Measurements from ENCODE around the gene DGKZ.
"Not testable (repeated sequence)": the region's sequence is repeated elsewhere in the genome, so short reads cannot be mapped to it uniquely, and the experiment has no call there.

Gene DGKZ, protein sequence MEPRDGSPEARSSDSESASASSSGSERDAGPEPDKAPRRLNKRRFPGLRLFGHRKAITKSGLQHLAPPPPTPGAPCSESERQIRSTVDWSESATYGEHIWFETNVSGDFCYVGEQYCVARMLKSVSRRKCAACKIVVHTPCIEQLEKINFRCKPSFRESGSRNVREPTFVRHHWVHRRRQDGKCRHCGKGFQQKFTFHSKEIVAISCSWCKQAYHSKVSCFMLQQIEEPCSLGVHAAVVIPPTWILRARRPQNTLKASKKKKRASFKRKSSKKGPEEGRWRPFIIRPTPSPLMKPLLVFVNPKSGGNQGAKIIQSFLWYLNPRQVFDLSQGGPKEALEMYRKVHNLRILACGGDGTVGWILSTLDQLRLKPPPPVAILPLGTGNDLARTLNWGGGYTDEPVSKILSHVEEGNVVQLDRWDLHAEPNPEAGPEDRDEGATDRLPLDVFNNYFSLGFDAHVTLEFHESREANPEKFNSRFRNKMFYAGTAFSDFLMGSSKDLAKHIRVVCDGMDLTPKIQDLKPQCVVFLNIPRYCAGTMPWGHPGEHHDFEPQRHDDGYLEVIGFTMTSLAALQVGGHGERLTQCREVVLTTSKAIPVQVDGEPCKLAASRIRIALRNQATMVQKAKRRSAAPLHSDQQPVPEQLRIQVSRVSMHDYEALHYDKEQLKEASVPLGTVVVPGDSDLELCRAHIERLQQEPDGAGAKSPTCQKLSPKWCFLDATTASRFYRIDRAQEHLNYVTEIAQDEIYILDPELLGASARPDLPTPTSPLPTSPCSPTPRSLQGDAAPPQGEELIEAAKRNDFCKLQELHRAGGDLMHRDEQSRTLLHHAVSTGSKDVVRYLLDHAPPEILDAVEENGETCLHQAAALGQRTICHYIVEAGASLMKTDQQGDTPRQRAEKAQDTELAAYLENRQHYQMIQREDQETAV

DNA sequence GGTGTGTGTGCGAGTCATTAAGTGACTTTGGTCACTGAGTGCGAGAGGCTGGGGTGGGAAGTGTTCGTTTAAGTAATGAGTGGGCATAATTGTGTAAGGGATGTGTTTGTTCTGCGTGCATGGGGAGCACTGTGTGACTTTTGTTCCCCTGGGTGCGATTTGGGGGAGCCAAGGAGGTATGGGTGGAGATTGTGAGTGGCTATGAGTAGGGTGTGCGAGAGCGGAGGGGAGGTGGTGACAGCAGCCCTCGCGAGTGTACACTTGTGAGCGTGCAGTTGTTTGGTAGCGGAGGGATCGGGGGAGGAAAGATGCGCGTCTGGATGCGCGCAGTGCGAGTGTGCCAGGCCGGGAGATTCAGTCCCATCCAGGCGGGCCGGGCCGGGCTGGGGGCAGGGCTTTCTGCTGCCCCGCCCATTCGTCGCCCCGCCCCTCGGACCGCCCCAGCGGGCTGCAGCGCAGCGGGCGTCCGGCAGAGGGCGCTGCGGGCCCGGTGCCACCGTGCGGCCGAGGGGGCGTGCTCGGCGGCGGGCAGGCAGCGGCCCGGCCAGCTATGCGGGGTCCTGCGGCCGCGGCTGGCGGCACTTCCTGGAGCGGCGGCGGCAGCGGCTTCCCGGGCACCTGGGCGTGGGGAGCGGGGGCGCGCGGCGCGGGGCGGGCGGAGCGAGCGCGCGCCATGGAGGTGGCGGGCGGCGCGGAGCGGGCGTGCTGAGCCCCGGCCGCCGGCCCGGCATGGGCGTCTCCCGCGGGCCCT lies at the start of gene DGKZ:
TSS of gene DGKZ (plus strand) at position 578 of the 751 bp plus-strand sequence. CDS start 197 bp downstream, outside the sequence.
- DNase-seq: peak; percentile 84

DNA sequence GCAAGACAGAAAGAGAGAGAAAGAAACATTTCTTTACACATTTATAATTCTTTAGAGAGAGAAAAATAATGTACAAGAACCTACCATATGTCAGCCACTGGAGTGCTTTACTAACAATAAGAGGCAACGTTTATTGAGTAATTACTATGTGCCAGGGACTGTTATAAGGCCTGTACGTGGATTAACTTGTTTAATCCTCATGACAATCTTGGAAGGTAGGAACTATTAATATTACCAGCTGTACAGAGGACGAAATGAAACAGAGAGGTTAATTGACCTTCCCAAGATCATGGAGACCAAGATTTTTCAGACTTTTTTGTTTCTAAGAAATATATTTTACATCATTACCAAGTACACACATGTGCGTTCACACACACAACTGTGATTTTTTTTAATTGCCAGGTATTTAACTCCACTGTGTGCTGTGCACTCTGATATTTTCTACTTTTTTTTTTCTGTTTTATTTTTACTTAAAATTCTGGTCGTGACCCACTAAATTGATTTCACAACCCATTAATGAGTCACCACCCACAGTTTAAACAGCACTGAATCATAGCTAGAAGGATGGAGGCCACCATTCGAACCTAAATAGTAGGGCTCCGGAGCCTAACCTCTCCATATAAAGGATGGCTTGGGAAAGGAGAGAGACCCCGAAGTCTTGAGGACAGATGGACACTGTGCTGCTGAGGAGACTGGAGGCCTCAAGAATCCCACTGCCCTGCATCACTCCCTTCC lies 48.4 kb upstream of the DGKZ start:
- DNase-seq: no peak

DNA sequence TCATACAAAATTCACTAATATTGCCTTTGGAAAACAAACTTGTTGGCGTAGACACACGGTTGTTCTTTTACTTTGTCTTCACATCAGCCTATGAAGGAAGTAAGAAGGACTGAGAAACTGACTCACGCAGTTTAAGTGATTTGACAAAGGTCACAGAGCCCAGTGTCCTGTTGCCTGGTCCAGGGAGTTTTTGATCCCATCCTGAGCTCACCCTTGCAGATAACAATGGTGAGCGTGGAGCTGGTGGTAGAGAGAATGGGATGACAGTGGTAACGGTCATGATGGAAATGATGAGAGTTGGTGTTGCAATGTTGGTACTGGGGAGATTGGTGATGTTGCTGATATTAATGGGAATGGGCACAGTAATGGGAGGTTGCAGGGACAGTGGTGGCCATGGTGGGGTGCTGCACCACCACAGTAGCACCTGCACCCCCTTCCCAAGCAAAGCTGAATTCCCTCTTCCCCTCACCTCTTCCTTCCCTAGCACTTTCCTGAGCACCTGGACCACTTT lies 47.8 kb upstream of the DGKZ start:
- no peak for DNase-seq

DNA sequence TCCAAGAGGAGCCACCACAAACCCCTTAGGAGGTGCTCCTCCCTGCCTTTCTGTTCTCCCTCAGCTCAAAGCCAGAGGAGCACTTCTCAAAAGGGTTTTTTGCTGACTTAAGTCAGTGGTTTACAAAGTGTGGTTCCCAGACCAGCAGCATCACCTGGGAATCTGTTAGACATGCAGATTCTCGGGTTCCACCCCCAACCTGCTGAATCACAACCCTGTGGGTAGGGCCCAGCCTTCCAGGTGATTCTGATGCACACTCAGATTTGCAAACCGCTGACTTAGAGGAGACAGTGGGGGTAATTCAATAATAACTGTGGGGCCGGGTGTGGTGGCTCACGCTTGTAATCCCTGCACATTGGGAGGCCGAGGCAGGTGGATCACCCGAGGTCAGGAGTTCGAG lies 47.0 kb upstream of the DGKZ start:
- DNase-seq: peak; percentile 66

DNA sequence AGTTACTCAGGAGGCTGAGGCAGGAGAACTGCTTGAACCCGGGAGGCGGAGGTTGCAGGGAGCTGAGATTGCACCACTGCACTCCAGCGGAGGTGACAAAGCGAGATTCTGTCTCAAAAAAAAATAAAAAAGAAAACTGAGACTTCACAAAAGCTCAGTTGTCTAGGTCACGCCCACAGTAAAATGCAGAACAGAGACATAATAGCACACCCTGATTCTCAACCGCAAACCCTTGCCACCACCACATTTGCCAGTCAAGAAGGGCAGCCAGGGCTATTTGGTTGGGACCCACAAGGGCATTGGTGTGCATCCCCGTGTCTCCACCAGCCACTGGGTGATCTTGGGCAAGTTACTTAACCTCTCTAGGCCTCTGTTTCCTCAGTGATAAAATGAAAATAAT lies 44.4 kb upstream of the DGKZ start:
- DNase-seq: peak; percentile 76

DNA sequence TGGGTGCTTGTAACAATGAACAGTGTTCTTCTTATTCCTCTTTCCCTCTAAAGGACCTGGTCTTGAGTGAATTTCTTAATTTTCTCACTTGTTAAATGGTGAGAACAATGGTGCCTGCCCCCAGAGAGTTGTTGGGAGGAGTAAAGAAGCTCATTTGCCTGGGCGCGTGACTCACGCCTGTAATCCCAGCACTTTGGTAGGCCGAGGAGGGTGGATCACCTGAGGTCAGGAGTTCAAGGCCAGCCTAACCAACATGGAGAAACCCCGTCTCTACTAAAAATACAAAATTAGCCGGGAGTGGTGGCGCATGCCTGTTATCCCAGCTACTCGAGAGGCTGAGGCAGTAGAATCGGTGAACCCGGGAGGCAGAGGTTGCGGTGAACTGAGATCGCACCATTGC lies 43.2 kb upstream of the DGKZ start:
- not testable (repeated sequence) for DNase-seq

DNA sequence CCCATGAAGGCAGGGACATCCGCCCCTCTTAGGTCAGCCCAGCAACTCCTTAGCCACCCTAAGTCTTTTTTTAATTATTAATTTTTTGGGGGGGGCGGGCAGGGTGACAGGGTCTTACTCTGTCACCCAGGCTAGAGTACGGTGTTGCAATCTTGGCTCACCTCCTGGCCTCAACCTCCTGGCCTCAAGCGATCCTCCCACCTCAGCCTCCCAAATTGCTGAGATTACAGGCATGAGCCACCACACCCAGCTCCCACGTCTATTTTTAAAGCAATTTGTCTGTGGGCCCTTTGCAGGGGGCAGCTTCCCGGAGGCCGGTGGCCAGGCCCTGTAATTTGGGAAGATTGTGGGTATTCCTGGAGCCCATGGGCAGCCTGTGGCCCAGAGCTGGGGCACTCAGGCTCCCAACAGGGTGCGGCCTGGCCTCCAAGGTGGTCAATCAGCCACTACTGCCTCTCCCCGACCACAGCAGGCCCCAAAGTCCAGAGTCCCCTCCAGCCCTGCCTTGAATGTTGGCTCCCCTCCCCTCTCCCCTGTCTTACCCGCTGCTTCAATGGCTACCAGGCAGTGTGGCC lies 42.6 kb upstream of the DGKZ start:
- no peak for DNase-seq

DNA sequence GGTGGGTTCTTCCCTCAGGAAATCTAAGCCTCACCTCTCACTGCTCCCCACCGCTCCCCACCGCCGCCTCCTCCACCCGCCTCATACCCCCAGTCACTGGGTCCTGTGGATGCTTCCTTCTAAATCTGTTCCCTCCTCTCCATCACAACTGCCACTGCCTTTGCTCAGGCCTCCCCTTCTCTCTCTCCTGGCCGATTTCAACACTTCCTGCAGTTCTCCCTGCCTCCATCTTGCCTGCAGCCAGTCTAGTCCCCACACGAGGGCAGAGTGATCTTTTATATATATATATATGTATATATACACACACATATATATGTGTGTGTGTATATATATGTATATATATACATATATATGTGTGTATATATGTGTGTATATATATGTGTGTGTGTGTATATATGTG lies 42.0 kb upstream of the DGKZ start:
- DNase-seq: no peak

DNA sequence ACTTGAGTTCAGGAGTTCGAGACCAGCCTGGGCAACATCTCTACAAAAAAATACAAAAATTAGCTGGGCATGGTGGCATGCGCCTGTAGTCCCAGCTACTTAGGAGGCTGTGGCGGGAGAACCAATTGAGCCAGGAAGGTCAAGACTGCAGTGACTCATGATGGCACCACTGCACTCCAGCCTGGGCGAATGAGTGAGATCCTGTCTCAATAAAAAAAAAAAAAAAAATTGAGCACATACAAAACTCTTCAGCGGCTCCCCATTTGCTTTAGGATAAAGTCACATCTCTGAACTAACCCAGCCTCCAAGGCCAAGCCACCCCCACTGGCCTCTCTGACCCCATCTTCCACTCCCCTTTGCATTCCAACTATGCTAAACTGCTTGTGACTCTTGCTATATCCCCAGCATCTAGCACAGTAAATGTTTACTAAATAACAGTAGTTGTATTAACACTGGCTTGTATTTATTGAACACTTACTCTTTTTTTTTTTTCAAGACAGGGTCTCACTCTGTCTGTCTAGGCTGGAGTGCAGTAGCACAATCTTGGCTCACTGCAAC lies 40.9 kb upstream of the DGKZ start:
- no peak for DNase-seq

DNA sequence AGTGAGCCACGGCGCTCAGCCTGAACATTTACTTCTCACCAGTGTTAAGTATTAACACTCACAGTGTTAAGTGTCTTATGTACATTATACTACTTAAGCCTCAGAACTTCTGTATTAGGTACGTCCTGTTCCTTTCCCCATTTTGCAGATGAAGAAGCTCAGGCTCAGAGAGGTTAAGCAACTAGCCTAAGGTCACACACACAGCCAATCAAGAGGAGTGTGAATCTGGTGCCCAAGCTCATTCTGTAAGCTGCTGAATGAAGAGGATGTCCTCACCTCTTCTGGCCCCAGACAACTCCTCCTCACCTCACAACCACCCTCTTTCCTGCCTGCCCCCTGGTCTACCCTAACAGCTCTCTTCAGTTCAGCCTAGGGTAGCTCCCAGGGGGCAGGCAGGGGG lies 39.9 kb upstream of the DGKZ start:
- no peak for DNase-seq

DNA sequence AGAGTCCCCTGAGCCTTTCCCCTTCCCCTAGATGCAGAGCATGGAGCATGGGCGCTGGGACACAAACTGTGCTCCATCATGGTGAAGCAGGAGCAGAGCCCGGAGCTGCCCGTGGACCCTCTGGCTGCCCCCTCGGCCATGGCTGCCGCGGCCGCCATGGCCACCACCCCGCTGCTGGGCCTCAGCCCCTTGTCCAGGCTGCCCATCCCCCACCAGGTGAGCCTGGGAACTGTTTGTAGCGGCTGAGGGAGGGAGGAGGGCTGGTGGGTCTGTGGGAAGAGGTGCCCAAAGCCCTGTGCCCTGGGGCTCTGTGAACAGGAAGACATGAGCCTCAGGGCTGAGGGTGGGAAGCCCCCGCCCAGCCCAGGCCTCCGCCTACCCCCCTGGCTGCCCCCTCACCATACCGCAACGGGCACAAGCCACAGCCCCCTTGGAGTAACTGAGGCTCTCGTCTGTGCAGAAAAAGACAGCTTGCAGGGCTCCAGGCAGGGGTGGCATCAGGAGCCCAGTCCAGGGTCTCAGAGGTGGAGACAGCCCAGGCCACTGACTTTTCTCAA lies 39.4 kb upstream of the DGKZ start:
- no peak for DNase-seq

DNA sequence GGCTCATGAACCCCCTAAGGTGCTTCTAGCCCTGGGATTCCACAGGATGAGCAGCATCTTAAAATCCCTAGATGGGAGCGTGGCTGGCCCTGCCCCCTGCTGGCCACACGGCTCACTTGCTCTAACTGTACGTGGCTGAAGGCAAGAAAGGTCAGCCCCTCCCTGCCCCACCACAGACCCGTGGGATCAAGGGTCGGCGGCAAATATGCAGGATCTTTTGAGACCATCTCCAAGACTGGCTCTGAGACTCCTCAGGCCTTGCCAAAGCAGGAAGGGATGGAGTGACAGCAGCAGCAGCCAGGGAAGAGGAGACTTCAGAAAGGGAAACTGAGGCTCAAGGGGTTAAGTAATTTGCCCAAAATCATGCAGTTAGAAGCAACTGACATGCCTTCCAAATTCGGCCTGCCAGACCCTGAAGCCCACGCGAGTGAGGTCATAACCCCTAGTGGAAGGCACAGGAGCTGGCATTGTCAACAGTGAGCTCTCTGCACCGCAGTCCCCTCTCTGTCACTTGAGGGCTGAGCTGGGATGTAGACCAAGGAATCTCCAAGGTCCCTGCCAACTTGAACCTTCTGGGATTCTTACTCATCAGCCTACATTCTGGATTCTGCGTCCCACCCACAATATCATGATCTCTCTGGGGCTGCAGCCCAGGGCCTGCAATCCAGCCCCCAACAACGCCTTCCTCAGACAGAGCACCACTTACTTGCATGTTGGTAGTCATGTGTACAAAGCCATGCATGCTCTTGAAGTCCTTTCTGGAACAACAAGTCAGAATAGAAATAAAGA lies 38.4 kb upstream of the DGKZ start:
- DNase-seq: peak; percentile 60

DNA sequence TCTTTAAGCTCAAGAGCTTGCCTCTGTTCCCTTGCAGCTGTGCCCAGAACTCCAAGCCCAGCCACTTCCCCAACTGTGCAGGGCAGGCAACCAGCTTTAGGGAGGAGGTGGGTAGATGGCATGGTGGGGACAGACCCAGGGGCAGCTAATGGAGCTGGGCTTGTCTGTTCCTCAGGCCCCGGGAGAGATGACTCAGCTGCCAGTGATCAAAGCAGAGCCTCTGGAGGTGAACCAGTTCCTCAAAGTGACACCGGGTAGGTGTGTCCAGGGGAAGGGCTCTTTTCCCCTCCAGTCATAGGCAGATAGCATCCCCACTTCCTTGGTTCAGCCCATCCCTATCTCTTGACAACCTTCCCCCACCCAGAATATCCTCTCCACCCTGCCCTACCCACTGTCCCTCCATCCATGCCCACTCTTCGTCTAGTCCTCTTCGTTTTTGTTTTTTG lies 37.4 kb upstream of the DGKZ start:
- DNase-seq: peak; percentile 46

DNA sequence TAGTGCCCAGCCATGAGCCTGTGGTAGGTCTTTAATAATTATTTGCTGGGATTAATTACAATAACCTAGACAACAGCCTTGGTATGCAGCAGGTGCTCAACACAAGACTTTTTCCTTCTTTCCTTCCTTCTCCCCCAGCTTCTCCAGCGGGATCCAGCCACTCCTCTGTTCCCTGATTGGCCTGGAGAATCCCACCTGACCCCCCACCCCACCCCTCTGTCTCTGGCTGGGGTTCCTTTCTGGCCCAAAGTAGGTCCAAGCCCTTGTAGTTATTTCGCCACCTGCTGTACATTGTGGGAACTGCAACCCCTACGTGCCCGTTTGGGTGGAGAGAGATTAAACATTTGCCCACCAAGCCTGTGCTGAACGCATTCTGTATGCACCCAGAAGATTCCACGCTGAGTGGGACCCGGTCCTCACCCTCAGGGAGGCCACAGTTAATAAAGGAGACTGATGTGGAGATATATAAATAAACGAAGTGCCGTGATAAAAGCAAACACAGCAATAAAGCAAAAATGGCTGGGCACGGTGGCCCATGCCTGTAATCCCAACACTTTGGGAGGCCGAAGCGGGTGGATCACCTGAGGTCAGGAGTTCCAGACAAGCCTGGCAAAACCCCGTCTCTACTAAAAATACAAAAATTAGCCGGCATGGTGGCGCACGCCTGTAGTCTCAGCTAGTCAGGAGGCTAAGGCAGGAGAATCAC lies 32.1 kb upstream of the DGKZ start:
- DNase-seq: peak; percentile 64

DNA sequence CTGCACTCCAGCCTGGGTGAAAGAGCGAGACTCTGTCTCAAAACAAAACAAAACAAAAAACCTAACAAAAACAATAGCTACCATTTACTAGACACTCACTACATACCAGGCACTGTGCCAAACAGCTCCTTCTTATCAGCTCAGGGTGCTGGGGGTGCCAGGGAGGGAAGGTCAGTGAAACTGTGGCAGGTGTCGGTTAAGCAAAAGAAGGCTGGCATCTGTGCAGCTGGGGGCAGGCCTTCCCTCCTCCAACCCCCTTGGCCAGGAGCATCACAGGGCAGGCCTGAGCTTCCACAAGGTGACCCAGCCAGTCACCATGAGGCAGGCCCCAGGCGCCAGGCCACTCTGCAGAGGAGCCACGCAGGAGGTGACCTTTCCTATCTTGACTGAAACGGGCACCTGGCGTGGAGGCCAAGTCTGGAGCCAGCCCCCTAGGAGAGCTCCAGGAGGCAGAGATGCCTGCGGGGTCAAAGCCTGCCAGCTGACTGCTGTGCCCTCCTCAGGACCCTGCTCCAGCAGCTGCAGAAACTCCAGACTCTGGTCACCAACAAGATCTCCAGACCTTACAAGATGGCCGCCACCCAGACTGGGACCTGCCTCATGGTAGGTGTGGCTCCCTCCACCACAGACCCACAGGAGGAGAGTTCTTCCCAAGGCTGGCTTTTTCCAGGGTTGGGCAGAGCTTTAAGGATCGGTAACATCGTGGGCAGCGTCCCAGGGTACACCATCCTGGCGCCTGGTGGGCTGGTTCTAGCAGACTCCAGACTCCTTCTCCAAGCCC lies 31.3 kb upstream of the DGKZ start:
- peak; percentile 69 for DNase-seq

DNA sequence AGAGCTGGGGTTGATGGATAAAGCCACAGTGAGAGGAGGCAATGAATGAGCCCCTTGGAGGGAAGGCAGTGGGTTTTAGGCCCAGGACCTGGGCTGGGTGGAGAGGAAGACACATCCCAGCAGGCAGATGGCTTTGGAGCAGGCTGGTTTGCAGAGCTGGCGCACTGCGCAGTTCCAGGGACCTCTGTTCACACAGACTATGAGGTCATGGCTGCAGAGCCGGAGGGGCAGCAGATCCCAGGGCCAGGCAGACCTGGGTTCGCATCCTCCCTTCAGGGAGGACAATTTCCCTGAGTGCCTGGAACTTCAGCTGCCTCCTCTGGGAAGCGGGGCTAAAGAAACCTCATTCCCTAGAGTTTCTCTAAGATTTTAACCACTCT lies 28.2 kb upstream of the DGKZ start:
- DNase-seq: no peak

DNA sequence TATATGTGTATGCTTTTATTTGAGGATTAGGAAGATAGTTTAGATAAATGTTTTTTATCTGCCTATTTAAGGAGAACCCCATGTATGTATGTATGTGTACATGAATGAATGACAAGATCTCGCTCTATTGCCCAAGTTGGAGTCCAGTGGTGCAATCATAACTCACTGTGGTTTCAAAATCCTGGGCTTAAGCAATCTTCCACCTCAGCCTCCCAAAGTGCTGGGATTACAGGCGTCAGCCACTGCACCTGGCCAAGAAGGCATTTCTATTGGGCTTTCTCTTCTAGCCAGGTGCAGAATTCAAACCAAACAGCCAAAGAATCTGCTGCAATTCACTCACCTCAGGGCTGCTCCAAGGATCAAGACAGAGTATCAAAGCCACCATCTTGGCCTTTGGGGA lies 25.5 kb upstream of the DGKZ start:
- no peak for DNase-seq

DNA sequence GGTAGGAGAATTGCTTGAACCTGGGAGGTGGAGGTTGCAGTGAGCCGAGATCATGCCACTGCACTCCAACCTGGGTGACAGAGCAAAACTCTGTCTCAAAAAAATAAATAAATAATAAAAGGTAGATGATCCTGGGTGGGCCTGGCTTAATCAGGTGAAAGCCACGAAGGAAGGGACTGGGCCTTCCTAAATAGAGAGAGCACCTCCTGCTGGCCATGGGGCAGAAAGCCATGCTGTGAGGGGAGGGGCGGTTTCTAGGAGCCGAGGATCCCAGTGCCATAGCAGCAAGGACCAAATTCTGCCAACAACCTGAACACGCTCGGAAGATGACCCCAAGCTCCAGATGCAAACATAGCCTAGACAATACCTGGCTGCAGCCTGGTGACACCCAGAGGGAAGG lies 24.5 kb upstream of the DGKZ start:
- DNase-seq: no peak

All from RPMI8226 (cell line).